ENCODE measurements around the gene DLGAP4.
"Not testable (repeated sequence)": the region's sequence is repeated elsewhere in the genome, so short reads cannot be mapped to it uniquely, and the experiment has no call there.

DLGAP4 gene

GRCh38 chr20:36548006-36548315 is 241.8 kb downstream of the DLGAP4 start:
- DNase-seq: no peak

GRCh38 chr20:36548704-36549627 is 242.8 kb downstream of the DLGAP4 start:
- DNase-seq: no peak

GRCh38 chr20:36549628-36549941 is 243.4 kb downstream of the DLGAP4 start:
- no peak for DNase-seq

- DNase-seq: no peak
Measured at GRCh38 chr20:36549942-36550789, 244.0 kb downstream of the DLGAP4 start.

GRCh38 chr20:36550790-36551299 is 244.7 kb downstream of the DLGAP4 start:
- no peak for DNase-seq

GRCh38 chr20:36555248-36555647 is 249.1 kb downstream of the DLGAP4 start:
- DNase-seq: no peak

GRCh38 chr20:36562724-36563123 is 256.6 kb downstream of the DLGAP4 start:
- no peak for DNase-seq

- no peak for DNase-seq
Measured at GRCh38 chr20:36563374-36563773, 257.2 kb downstream of the DLGAP4 start.

GRCh38 chr20:36564078-36564725 is 258.1 kb downstream of the DLGAP4 start:
- not testable (repeated sequence) for DNase-seq

GRCh38 chr20:36564726-36565121 is 258.6 kb downstream of the DLGAP4 start:
- not testable (repeated sequence) for DNase-seq

GRCh38 chr20:36565520-36565919 is 259.4 kb downstream of the DLGAP4 start:
- no peak for DNase-seq

- no peak for DNase-seq
Measured at GRCh38 chr20:36569847-36570429, 263.8 kb downstream of the DLGAP4 start.

GRCh38 chr20:36571564-36572504 is 265.7 kb downstream of the DLGAP4 start:
- no peak for DNase-seq

GRCh38 chr20:36572701-36573102 is 266.6 kb downstream of the DLGAP4 start:
- peak; percentile 63 for DNase-seq

GRCh38 chr20:36573103-36573797 is 267.1 kb downstream of the DLGAP4 start, which contains the start of gene TGIF2:
Gene TGIF2 (plus strand): TSS chr20:36573597. CDS start chr20:36578775, 5,178 bp downstream.
- peak; percentile 87 for DNase-seq

GRCh38 chr20:36573798-36574365 is 267.7 kb downstream of the DLGAP4 start:
- peak; percentile 26 for DNase-seq

- peak; percentile 51 for DNase-seq
Measured at GRCh38 chr20:36574366-36575135, 268.4 kb downstream of the DLGAP4 start.

- no peak for DNase-seq
Measured at GRCh38 chr20:36576081-36576445, 269.9 kb downstream of the DLGAP4 start.

Data from activated CD4-positive, alpha-beta T cell treated with anti-CD3 and anti-CD28 coated beads, Interleukin-2, amount 50 U/mL, for 1 hour (primary cell).